Inflammatory macrophage (primary cell): ENCODE data around the gene XRCC5.

ENCODE experiments used
- DNase-seq, 2 donors: peaks; one replicate each; pipeline ENCODE4 v3.0.0-alpha.2; 2020 to 2022

XRCC5 gene

GRCh38 chr2:216159646-216160045 lies 50.5 kb downstream of the XRCC5 start:
- no peak for DNase-seq

GRCh38 chr2:216160786-216161185 lies 51.6 kb downstream of the XRCC5 start:
- no peak for DNase-seq

- no peak for DNase-seq
These were observed 52.8 kb downstream of the XRCC5 start for GRCh38 chr2:216161967-216162366.

GRCh38 chr2:216163518-216163917 lies 54.4 kb downstream of the XRCC5 start:
- no peak for DNase-seq

GRCh38 chr2:216164087-216164486 lies 54.9 kb downstream of the XRCC5 start:
- no peak for DNase-seq

GRCh38 chr2:216164576-216164975 lies 55.4 kb downstream of the XRCC5 start:
- DNase-seq, result no peak

GRCh38 chr2:216165711-216166110 lies 56.6 kb downstream of the XRCC5 start:
- peak in 1 of 2 donors; percentile 29 for DNase-seq

GRCh38 chr2:216169087-216169486 lies 59.9 kb downstream of the XRCC5 start:
- no peak for DNase-seq

GRCh38 chr2:216170076-216170763 lies 61.1 kb downstream of the XRCC5 start:
- DNase-seq, result peak; percentile 50 to 59

- no peak for DNase-seq
These were observed 61.9 kb downstream of the XRCC5 start for GRCh38 chr2:216171011-216171410.

- no peak for DNase-seq
These were observed 63.3 kb downstream of the XRCC5 start for GRCh38 chr2:216172493-216172892.

GRCh38 chr2:216179015-216179414 lies 69.9 kb downstream of the XRCC5 start:
- no peak for DNase-seq

GRCh38 chr2:216181351-216181750 lies 72.2 kb downstream of the XRCC5 start:
- DNase-seq, result no peak

- DNase-seq, result no peak
These were observed 72.9 kb downstream of the XRCC5 start for GRCh38 chr2:216181953-216182461.

GRCh38 chr2:216183462-216183861 lies 74.3 kb downstream of the XRCC5 start:
- DNase-seq, result peak; percentile 65 to 66

- no peak for DNase-seq
These were observed 79.4 kb downstream of the XRCC5 start for GRCh38 chr2:216188559-216188850.

- no peak for DNase-seq
These were observed 79.8 kb downstream of the XRCC5 start for GRCh38 chr2:216188956-216189355.

GRCh38 chr2:216189410-216189809 lies 80.3 kb downstream of the XRCC5 start:
- DNase-seq, result no peak

GRCh38 chr2:216192181-216192580 lies 83.0 kb downstream of the XRCC5 start:
- no peak for DNase-seq

GRCh38 chr2:216192931-216193330 lies 83.8 kb downstream of the XRCC5 start:
- DNase-seq, result no peak

- DNase-seq, result no peak
These were observed 84.9 kb downstream of the XRCC5 start for GRCh38 chr2:216194013-216194412.

GRCh38 chr2:216194561-216194960 lies 85.4 kb downstream of the XRCC5 start:
- DNase-seq, result no peak

GRCh38 chr2:216195565-216196029 lies 86.4 kb downstream of the XRCC5 start:
- DNase-seq, result no peak

- no peak for DNase-seq
These were observed 92.7 kb downstream of the XRCC5 start for GRCh38 chr2:216201692-216202306.
